ENCODE measurements around the gene CAMK2D.

DNA sequence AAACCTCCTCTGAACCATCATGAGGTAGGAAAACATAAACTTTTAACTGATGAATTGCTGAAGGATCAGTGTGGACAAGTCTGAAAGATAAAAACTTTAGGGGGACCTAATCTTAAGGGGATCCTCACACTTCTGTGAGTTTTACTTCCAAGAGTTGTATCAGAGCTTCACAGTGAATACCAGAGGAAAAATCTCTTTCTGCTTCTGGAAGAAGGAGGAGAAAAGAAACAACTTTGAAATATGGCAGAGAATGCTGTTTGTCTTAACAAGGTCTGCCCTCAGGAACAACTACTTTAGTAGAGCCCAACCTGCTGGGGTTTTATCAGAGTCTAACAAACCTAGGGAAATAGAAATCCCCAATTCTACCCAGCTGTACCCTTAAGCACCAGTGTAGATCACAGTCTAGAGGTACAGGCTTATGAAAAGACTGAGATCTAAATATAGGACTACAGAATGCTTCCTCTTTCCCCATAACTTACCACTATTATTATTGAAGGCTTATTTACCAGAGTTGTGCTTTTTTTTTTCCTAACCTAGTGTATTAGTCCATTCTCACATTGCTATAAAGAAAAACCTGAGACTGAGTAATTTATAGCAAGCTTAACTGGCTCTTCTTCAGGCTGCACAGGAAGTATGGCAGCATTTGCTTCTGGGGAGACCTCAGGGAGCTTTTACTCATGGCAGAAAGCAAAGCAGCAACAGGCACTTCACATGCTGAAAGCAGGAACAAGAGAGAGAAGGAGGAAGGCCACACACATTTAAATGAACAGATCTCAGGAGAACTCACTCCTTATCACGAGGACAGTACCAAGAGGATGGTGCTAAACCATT is 167.9 kb downstream of the CAMK2D start:
- TF ChIP-seq, protein P1, sequence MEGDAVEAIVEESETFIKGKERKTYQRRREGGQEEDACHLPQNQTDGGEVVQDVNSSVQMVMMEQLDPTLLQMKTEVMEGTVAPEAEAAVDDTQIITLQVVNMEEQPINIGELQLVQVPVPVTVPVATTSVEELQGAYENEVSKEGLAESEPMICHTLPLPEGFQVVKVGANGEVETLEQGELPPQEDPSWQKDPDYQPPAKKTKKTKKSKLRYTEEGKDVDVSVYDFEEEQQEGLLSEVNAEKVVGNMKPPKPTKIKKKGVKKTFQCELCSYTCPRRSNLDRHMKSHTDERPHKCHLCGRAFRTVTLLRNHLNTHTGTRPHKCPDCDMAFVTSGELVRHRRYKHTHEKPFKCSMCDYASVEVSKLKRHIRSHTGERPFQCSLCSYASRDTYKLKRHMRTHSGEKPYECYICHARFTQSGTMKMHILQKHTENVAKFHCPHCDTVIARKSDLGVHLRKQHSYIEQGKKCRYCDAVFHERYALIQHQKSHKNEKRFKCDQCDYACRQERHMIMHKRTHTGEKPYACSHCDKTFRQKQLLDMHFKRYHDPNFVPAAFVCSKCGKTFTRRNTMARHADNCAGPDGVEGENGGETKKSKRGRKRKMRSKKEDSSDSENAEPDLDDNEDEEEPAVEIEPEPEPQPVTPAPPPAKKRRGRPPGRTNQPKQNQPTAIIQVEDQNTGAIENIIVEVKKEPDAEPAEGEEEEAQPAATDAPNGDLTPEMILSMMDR (conservative IDR thresholded peaks at IDR 0.05 in 1 of 2, IDR thresholded peaks at IDR 0.05 in 1 of 2; ENCODE audit: low read depth in 1 of 2, low read length in 2 of 2) = no peak
- no peak for TF ChIP-seq EZH2 (IDR thresholded peaks at IDR 0.05; ENCODE audit: low read length, missing control alignments)

Data from fibroblast of lung (primary cell).